Prostate gland (tissue), 2 donors: ENCODE data around the gene GPR18. TPM values are rescaled to one million over a fixed set of nuclear protein-coding genes. Genes with fewer than 3 reads are reported as not detected.

Experiments used
- DNase-seq: peaks from one replicate; pipeline ENCODE4 v3.0.0-alpha.2; 2019; ENCODE audit warnings: low spot score
- H3K27ac ChIP-seq, 2 donors: fragments of 200-600 bp; sonication (generic); 2 replicates each; pipeline ENCODE4 v1.5.1; 2017 to 2019
- H3K27me3 ChIP-seq: fragments of 200-600 bp; sonication (generic); replicated peaks from 2 replicates; pipeline ENCODE4 v1.5.1; 2019; ENCODE audit not compliant: insufficient read depth
- H3K36me3 ChIP-seq, 2 donors: fragments of 200-600 bp; sonication (generic); 1 replicate in 1 of 2; 2 replicates in 1 of 2; pipeline versions ENCODE4 v1.5.1 to v1.8.1; 2017 to 2019
- H3K4me1 ChIP-seq: fragments of 200-600 bp; sonication (generic); replicated peaks from 2 replicates; pipeline ENCODE4 v1.5.1; 2019
- H3K4me3 ChIP-seq, 2 donors: fragments of 200-600 bp; sonication (generic); 2 replicates each; pipeline ENCODE4 v1.5.1; 2017 to 2019
- H3K9me3 ChIP-seq: fragments of 200-600 bp; sonication (generic); 2 replicates; pipeline ENCODE4 v1.5.1; 2017
- CTCF ChIP-seq, 4 experiments: fragments of 200-600 bp in 2 of 4; fragments of 450-650 bp in 2 of 4; sonication (generic) in 2 of 4; IDR thresholded peaks; 1 replicate in 3 of 4; 2 replicates in 1 of 4; pipeline ENCODE4 v1.5.1; 2016 to 2019; ENCODE audit warnings: antibody characterized with exemption in 4 of 4, mild to moderate bottlenecking in 2 of 4, moderate library complexity in 2 of 4
- POLR2A ChIP-seq: fragments of 450-650 bp; IDR thresholded peaks from one replicate; pipeline ENCODE4 v1.6.1; 2016; ENCODE audit warnings: antibody characterized with exemption, mild to moderate bottlenecking
- POLR2AphosphoS5 ChIP-seq: sonication (generic); formaldehyde crosslinking; IDR thresholded peaks from one replicate; pipeline ENCODE4 v1.6.1; 2017; ENCODE audit warnings: antibody characterized with exemption
- WGBS: methylation state at CpG from one replicate; pipeline ENCODE4 v1.1.5; 2018; 5-methylcytosine and 5-hydroxymethylcytosine counted together
- intact Hi-C: fragments of 100-400 bp; cut with DNase I; formaldehyde crosslinking; loops from one replicate; pipeline ENCODE4 v1.14.2; 2022
- total RNA-seq, 2 donors: library from RNA; depleted of rRNA; stranded (reverse); fragments of >200 nt; gene quantifications; one replicate each; pipeline ENCODE4 v1.1.0, GENCODE V29; 2016

GPR18 gene
- total RNA-seq, 2 donors from 2014 or later: 1.4 TPM; not detected in 1

- DNase-seq: no peak
- H3K9me3 ChIP-seq: no peaks in the 10 kb centered on the region
- intact Hi-C loops: no loop called here
- H3K27ac ChIP-seq: no peak overlapping the region
- TF ChIP-seq POLR2A (no peak), POLR2AphosphoS5 (no peak), CTCF (IDR thresholded peaks at IDR 0.05) (no peak)
- H3K27me3 ChIP-seq: no peaks in the 10 kb centered on the region
- no peaks in the 10 kb centered on the region for H3K4me1 ChIP-seq
- H3K4me3 ChIP-seq: no peak overlapping the region
- no peaks in the 10 kb centered on the region for H3K36me3 ChIP-seq
- WGBS: 47% methylated on average over 4 of the region's 4 CpGs
Measured at GRCh38 chr13:99225078-99225477, 33.1 kb downstream of the GPR18 start.

GRCh38 chr13:99224021-99224420 lies 34.2 kb downstream of the GPR18 start:
- no peaks in the 10 kb centered on the region for H3K4me1 ChIP-seq
- no peak for DNase-seq

GRCh38 chr13:99223587-99223986 lies 34.6 kb downstream of the GPR18 start:
- no peaks in the 10 kb centered on the region for H3K36me3 ChIP-seq
- no peak overlapping the region for H3K27ac ChIP-seq
- H3K9me3 ChIP-seq: no peaks in the 10 kb centered on the region
- H3K27me3 ChIP-seq: no peaks in the 10 kb centered on the region
- intact Hi-C loops: no loop called here
- no peak for DNase-seq
- H3K4me3 ChIP-seq: no peak overlapping the region
- H3K4me1 ChIP-seq: no peaks in the 10 kb centered on the region
- 47% methylated on average over 1 of the region's 1 CpG for WGBS
- TF ChIP-seq CTCF (IDR thresholded peaks at IDR 0.05) (no peak), POLR2AphosphoS5 (no peak), POLR2A (no peak)

More at GRCh38 chr13:99224021-99224420, 34.2 kb downstream of the GPR18 start:
- no peaks in the 10 kb centered on the region for H3K9me3 ChIP-seq
- H3K36me3 ChIP-seq: no peaks in the 10 kb centered on the region
- intact Hi-C loops: no loop called here
- no peak overlapping the region for H3K4me3 ChIP-seq
- H3K27ac ChIP-seq: no peak overlapping the region
- 82% methylated on average over 2 of the region's 2 CpGs for WGBS
- TF ChIP-seq CTCF (IDR thresholded peaks at IDR 0.05) (no peak), POLR2A (no peak), POLR2AphosphoS5 (no peak)
- H3K27me3 ChIP-seq: no peaks in the 10 kb centered on the region

DNA sequence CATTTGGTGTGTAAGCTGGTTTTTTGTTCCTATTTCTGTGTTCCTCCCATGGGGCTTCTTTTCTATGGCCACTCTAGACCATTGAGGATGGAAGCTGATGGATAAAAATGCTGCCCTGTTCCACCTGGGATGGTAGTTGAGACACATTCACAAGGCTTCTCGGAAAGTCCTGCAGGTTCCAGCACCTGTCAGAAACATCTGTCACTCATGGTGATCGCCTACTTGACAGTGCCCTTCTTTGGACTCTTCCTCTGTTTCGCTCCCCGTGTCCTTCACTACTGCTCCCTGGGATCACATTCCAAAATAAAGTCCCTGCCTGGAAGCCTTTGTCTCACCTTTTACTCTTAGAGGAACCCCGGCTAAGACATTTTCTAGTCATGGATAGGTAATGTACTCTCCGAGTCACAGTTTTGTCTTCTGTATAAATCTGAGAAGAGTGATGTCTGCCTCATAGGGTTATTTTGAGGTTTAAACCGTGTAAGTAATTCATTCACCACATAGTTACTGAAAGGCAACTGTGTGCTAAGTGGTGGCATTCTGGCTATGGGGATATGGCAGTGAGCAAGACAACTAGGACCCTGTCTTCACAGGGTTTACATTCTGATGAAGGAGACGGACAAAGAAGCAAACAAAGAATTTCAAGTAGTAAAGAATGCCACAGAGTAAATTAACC lies 36.5 kb downstream of the GPR18 start:
- intact Hi-C loops: no loop called here
- H3K27me3 ChIP-seq: no peaks in the 10 kb centered on the region
- H3K9me3 ChIP-seq: no peaks in the 10 kb centered on the region
- H3K4me3 ChIP-seq: no peak overlapping the region
- H3K27ac ChIP-seq: no peak overlapping the region
- no peak for TF ChIP-seq CTCF (IDR thresholded peaks at IDR 0.05)
- TF ChIP-seq POLR2A: no peak
- TF ChIP-seq POLR2AphosphoS5: no peak
- no peaks in the 10 kb centered on the region for H3K36me3 ChIP-seq
- no peaks in the 10 kb centered on the region for H3K4me1 ChIP-seq
- 91% methylated on average over 8 of the region's 8 CpGs for WGBS
- DNase-seq: no peak
